HG03469 (cell line): Measurements from ENCODE around the gene GPRC5C.

ENCODE experiments used
- ATAC-seq: cut with Tn5 transposase; IDR thresholded peaks from one replicate; pipeline ENCODE4 v1.9.1; 2021; ENCODE audit warnings: mild to moderate bottlenecking, moderate library complexity, moderate number of reproducible peaks; ENCODE audit not compliant: unreplicated experiment

The GPRC5C gene

GRCh38 chr17:74451557-74451956 lies 19.7 kb downstream of the GPRC5C start:
- no peak for ATAC-seq

DNA sequence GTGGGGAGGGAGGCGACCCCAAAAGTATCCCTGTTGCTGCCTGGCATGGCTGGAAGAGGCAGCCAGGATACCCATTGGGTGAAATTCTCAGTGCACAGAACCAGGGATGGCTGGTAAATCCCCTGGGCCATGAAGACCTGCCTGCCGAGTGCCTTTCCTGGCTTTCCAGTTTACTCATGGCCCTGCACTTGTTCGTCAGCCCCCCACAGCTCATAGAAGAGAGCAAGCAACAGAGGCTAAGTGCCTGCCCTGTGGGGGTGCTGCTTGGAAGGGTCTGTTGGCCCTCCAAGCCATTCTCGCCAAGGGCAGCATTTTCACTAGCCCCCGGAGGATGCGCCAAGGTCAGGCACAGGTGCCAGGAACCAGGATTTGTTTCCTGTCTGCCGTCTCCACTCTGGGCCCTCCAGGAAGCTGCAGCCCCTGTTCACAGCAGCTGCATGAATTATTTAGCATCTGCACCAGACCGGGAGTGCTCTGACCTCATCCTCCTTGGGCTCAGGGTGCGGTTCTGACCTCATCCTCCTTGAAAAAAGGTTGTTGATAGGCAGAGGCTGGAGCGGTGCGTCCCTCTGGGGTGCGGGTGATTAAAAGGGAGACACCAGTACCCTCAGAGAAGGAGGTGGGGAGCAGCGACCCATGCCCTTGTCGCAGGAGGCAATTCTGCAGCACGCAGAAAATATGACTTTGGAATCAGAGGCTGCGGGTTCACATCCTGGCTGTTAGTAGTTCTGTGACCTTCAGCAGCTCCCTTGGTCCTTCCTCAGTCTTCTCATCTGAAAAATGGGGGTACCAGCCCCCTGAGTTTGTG lies 20.3 kb downstream of the GPRC5C start:
- ATAC-seq = no peak

- no peak for ATAC-seq
These were observed 21.2 kb downstream of the GPRC5C start for GRCh38 chr17:74452841-74453661.

- no peak for ATAC-seq
These were observed 21.8 kb downstream of the GPRC5C start for GRCh38 chr17:74453665-74454196.

DNA sequence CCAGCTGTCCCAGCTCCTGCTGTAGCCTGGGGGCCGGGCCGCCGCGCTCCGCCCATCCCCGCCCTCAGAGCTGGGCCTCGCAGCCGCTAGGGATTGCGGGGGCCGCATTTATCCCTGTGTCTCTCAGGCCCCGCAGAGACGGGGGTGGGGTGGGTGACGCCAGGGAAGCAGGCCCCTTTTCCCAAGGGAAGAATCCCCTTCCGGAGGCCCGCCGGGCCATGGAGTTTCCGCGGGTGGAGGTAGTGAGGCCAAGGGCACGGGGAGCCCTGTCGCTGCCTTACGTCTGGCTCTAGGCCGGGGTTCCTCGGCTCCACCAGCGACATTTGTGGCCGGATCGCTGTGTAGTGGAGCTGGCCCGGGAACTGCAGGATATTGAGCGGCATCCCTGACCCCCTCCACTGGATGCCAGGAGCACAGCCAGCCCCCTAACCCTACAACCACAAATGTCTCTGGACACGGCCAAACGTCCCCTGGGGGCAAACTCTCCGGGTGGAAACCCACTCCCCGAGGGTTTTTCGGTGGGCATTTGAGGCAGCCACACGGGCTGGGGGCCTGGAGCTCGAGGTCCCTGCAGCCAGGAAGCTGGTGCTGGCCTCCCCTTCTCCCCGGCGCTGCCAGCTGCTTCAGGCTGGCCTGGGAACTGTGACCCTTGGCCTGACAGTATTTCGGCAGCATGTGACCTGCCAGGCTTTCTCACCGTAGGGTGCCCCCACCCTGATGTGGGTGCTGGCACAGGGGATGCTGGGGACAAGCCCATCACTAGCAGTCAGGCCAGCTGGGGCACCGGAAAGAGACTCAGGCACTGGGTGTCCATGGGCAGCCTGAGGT lies 22.5 kb downstream of the GPRC5C start:
- peak; percentile 61 for ATAC-seq

DNA sequence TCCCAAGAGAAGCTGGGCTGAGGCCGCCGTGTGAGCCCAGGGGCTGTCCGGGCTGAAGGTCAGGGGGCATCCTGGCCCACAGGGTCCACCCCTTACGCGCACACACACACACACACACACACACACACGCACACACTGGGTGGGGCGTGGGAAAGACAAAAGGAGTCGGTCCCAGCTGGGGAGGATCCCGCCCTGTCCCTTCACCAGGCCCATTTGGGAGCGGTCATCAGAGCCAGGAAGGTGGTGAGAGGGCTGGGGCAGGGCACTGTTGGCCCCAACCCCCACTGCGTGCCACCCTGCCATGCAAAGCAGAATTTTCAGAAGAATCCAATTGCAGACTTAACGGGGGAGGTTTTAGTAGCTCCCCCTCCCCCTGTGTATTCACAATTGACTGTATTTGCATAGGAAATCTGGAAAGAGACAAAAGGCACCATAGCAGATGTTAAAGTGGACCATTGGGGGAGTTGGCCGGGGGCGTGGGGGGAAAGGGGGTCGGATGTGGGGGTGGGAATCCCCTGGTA lies 23.2 kb downstream of the GPRC5C start:
- no peak for ATAC-seq

DNA sequence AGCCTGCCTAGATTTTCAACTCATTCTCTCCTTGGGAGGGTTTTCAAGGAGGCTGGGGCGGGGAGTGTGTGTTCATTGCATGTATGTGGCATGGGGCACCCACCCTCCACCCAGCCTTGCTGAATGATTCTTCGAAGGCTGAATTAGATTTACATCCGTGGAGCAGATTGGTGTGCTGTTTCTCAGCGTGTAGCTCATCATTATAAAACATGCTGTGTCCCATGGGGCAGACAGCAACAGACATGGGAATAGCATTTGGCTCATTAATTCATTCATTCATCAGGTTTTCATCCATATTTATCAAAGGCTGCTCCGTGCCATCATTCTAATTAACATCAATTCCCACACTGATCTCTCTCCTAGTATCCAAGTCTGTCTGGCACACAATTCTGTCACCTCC lies 23.9 kb downstream of the GPRC5C start:
- ATAC-seq = no peak

DNA sequence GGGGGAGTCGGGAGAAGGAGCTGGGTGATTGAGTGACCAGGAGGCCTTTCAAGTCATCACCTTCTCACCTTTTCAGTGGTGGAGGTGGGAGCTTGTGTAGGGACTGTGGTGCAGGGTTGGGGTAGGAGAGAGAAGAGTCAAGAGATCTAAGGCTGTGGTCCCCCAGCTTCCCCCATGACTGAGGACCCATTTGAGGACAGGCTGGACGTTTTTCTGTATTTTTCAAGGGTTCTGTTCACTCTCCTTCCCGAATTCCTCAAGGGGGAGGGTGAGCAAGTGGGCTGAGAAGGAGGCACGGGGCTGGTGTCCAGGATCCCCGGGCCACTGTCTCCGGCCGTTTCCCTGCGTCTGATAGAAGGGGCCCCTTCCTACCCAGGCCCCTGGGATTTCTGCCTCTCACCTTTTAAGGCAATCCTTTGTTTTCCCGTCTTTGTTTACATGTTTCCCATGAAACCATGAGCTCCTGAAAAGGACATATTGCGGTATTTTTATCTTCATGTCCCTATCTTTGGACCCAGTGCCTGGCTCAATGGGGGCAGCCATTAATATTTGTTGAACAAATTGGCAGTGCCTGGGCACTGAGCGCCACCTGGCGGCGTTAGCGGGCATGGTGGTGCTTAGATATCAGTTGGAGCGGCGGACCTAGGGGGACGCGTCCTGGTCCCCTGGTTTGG lies 25.4 kb downstream of the GPRC5C start:
- ATAC-seq = no peak

DNA sequence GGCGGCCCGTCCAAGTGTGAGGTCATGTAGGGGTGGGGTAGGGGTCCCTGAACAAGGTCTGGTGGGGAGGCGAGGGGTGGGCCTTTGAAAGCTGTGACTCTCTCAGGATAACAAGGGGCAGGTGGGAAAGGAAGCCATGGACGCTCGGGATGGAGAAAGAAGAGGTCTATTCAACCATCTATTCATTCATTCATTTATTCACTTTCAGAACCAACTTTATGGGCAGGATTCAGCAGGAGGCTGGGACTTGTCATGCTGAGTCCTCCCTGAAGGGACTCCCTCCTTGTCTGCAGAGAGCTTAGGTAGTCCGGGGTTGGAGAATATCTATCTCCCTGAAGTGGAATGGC lies 25.9 kb downstream of the GPRC5C start:
- no peak for ATAC-seq

GRCh38 chr17:74458835-74459234 lies 26.9 kb downstream of the GPRC5C start:
- ATAC-seq = no peak

DNA sequence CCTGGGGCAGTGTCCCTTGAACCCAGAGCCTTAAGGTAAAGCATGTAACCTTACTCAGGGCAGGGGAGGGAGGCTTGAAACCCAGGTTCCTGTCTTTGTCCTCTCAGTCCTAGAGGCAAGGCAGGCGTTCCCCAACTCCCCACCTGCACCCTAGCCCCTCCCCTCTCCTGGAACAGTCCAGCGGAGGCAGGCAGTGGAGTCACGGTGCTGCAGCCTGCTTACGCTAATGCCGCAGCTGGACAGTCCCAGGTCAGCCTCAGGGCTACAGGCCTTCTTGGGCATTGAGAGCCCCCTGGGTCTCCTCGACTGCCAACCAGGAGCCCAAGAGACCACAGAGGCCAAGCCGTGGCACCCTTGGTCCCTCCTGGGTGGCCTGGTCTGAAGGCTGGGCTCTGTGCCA lies 27.7 kb downstream of the GPRC5C start:
- no peak for ATAC-seq

DNA sequence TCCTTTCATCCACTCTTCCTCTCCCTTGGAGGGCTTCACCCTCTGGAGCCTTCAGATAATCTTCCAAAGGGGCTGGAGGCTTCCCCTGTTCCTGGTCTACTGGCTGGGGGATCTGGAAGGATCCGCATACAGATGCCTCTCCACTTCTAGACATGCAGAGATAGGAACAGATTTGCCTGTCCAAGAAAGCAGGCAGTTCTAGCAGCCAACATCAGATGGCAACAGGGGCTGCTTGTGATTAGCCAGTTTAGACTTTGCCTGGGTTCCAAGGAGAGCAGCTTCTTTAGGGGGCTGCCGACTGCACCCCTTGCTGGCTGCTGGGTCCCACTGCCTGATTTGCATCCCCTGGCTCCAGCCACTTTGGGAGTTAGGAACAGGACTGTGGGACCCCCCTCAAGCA lies 28.4 kb downstream of the GPRC5C start:
- no peak for ATAC-seq

GRCh38 chr17:74460996-74461395 lies 29.1 kb downstream of the GPRC5C start:
- no peak for ATAC-seq

DNA sequence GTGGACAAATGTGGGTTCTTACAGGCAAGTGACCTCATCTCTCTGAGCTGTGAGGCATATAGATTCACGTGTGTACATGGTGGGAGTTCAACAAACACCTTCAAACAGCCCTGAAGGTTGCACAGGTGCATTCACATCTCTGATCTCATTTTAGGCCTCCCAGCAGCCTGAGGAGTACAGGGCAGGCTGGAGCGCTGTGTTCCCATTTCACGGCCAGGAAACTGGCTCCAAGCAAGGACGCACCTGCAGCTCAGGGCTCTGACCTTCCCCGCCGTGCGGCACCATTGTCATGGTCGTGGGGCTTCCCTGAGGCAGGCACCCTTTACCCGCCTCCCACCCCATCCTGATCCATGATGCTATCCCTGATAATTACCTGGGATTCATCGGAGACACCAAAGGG lies 29.7 kb downstream of the GPRC5C start:
- no peak for ATAC-seq

- no peak for ATAC-seq
These were observed 33.0 kb downstream of the GPRC5C start for GRCh38 chr17:74464730-74465377.

DNA sequence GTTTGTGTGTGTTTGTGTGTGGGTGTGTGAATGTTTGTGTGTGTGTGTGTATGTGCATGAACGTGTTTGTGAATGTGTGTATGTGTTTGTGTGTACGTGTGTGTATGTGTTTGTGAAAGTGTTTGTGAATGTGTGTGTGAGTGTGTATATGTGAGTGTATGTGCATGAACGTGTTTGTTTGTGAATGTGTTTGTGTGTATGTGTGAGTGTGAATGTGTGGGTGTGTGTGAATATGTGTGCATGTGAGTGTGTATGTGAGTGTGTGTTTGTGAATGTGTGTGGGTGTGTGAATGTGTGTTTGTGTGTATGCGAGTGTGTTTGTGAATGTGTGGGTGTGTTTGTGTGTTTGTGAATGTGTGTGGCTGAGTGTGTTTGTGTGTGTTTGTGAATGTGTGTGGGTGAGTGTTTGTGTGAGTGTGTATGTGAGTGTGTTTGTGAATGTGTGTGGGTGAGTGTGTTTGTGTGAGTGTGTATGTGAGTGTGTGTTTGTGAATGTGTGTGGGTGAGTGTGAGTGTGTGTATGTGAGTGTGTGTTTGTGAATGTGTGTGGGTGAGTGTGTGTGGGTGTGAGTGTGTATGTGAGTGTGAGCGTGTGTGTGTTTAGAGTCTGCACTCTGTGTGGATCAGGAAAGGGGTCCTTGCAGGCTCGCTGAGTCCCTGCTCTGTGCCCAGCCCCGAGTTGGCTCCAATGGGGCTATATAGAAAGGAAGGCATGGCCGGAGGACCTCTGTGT lies 33.7 kb downstream of the GPRC5C start:
- ATAC-seq = no peak

GRCh38 chr17:74466111-74466827 lies 34.4 kb downstream of the GPRC5C start, which contains the start of gene CD300A:
Gene CD300A, plus strand, starts transcription at chr17:74466634. Its CDS starts 70 bp downstream, at chr17:74466704.
- no peak for ATAC-seq

GRCh38 chr17:74466828-74467184 lies 34.9 kb downstream of the GPRC5C start:
- ATAC-seq = no peak
